GM23338 (cell line): ENCODE results near the gene PTPRC. TPM values are rescaled to one million over a fixed set of nuclear protein-coding genes. Genes with fewer than 3 reads are reported as not detected.

Source experiments
- ATAC-seq: fragments of 200-7000 bp; cut with Tn5 transposase; 3 replicates; pipeline ENCODE4 v1.9.1; 2020
- DNase-seq: peaks from one replicate; pipeline ENCODE4 v3.0.0-alpha.2; 2015; ENCODE audit warnings: low spot score
- H2AFZ ChIP-seq: fragments of 200-600 bp; sonication (generic); 2 replicates; pipeline ENCODE4 v1.8.0; 2016; ENCODE audit warnings: antibody characterized with exemption, mild to moderate bottlenecking, moderate library complexity
- H3F3A ChIP-seq: fragments of 200-600 bp; sonication (generic); replicated peaks from 2 replicates; pipeline ENCODE4 v1.8.0; 2017; ENCODE audit warnings: antibody characterized with exemption, mixed run types, low read depth
- H3K27ac ChIP-seq: fragments of 200-600 bp; sonication (generic); 2 replicates; pipeline ENCODE4 v1.6.1; 2016; ENCODE audit warnings: low read depth
- H3K27me3 ChIP-seq: fragments of 200-600 bp; sonication (generic); 2 replicates; pipeline ENCODE4 v1.8.0; 2016; ENCODE audit warnings: mild to moderate bottlenecking, mixed run types, moderate library complexity; ENCODE audit not compliant: insufficient read depth
- H3K36me3 ChIP-seq: fragments of 200-600 bp; sonication (generic); 2 replicates; pipeline ENCODE4 v1.8.0; 2016; ENCODE audit warnings: mild to moderate bottlenecking; ENCODE audit not compliant: insufficient read depth
- H3K4me1 ChIP-seq: fragments of 200-600 bp; sonication (generic); 2 replicates; pipeline ENCODE4 v1.8.0; 2016; ENCODE audit warnings: mild to moderate bottlenecking, moderate library complexity; ENCODE audit not compliant: insufficient read depth
- H3K4me2 ChIP-seq: fragments of 200-600 bp; sonication (generic); 2 replicates; pipeline ENCODE4 v1.7.1; 2017; ENCODE audit warnings: mixed run types
- H3K4me3 ChIP-seq: fragments of 200-600 bp; sonication (generic); 2 replicates; pipeline ENCODE4 v1.6.1; 2016; ENCODE audit warnings: mixed run types
- H3K79me2 ChIP-seq: fragments of 200-600 bp; sonication (generic); replicated peaks from 2 replicates; pipeline ENCODE4 v1.8.0; 2017; ENCODE audit warnings: mild to moderate bottlenecking; ENCODE audit not compliant: insufficient read depth
- H3K9me2 ChIP-seq: fragments of 200-600 bp; sonication (generic); 2 replicates; pipeline ENCODE4 v1.8.0; 2017; ENCODE audit not compliant: insufficient read depth
- H4K20me1 ChIP-seq: fragments of 200-600 bp; sonication (generic); replicated peaks from 2 replicates; pipeline ENCODE4 v1.8.0; 2017; ENCODE audit warnings: mild to moderate bottlenecking; ENCODE audit not compliant: insufficient read depth
- H3K27ac Mint-ChIP-seq: 2 replicates; pipeline ENCODE4 v1.8.0; 2020; ENCODE audit warnings: inconsistent platforms, mild to moderate bottlenecking, moderate library complexity, mixed read lengths
- H3K27me3 Mint-ChIP-seq: 3 replicates; pipeline ENCODE4 v1.8.0; 2022; ENCODE audit warnings: low read depth, mild to moderate bottlenecking, moderate library complexity, mixed read lengths, inconsistent platforms; ENCODE audit not compliant: insufficient read depth, poor library complexity
- H3K36me3 Mint-ChIP-seq: 3 replicates; pipeline ENCODE4 v1.8.0; 2021; ENCODE audit warnings: low read depth, mild to moderate bottlenecking, inconsistent platforms, moderate library complexity, mixed read lengths
- H3K4me1 Mint-ChIP-seq: 3 replicates; pipeline ENCODE4 v1.8.0; 2020; ENCODE audit warnings: mild to moderate bottlenecking, inconsistent platforms, mixed read lengths
- H3K4me3 Mint-ChIP-seq: 3 replicates; pipeline ENCODE4 v1.8.0; 2021; ENCODE audit warnings: moderate library complexity, mild to moderate bottlenecking, inconsistent platforms, mixed read lengths
- H3K9me3 Mint-ChIP-seq: 3 replicates; pipeline ENCODE4 v1.8.0; 2020; ENCODE audit warnings: moderate library complexity, mild to moderate bottlenecking, inconsistent platforms, mixed read lengths
- CREB1 ChIP-seq: fragments of 250-450 bp; sonication (Bioruptor Pico); IDR thresholded peaks from 2 replicates; pipeline ENCODE4 v1.5.0; 2020; ENCODE audit warnings: low read depth, mild to moderate bottlenecking, moderate library complexity
- EZH2 ChIP-seq: fragments of 200-600 bp; sonication (generic); IDR thresholded peaks from one replicate; pipeline ENCODE4 v1.8.0; 2017; ENCODE audit warnings: antibody characterized with exemption, mild to moderate bottlenecking, low read depth; ENCODE audit not compliant: unreplicated experiment
- EZH2phosphoT487 ChIP-seq: fragments of 200-600 bp; sonication (generic); IDR thresholded peaks from one replicate; pipeline ENCODE4 v1.8.1; 2018; ENCODE audit warnings: antibody characterized with exemption; ENCODE audit not compliant: unreplicated experiment
- JUNB ChIP-seq: IDR thresholded peaks from one replicate; pipeline ENCODE4 v1.6.1; 2016; ENCODE audit warnings: antibody characterized with exemption; ENCODE audit not compliant: unreplicated experiment
- NANOG ChIP-seq: IDR thresholded peaks from 2 replicates; pipeline ENCODE4 v1.6.1; 2016; ENCODE audit warnings: antibody characterized with exemption, borderline replicate concordance
- POLR2AphosphoS5 ChIP-seq: IDR thresholded peaks from 2 replicates; pipeline ENCODE4 v1.6.1; 2016; ENCODE audit warnings: antibody characterized with exemption, low read depth
- STAT1 ChIP-seq: IDR thresholded peaks from one replicate; pipeline ENCODE4 v1.6.1; 2016; ENCODE audit warnings: antibody characterized with exemption; ENCODE audit not compliant: unreplicated experiment
- ZNF114 ChIP-seq: fragments of 250-450 bp; sonication (Bioruptor Pico); IDR thresholded peaks from 2 replicates; pipeline ENCODE4 v1.5.0; 2020; ENCODE audit warnings: mild to moderate bottlenecking, moderate library complexity
- ZNF331 ChIP-seq: fragments of 250-450 bp; sonication (Bioruptor Pico); IDR thresholded peaks from 2 replicates; pipeline ENCODE4 v1.5.0; 2020; ENCODE audit warnings: low read depth, mild to moderate bottlenecking, moderate library complexity
- ZNF462 ChIP-seq: fragments of 250-450 bp; sonication (Bioruptor Pico); IDR thresholded peaks from 2 replicates; pipeline ENCODE4 v1.5.0; 2020; ENCODE audit warnings: mild to moderate bottlenecking, moderate library complexity
- polyA plus RNA-seq: library from polyadenylated mRNA; unstranded; fragments of >200 nt; fragmentation: Nextera tagmentation; extraction: Ambion mirVana; gene quantifications from 2 replicates; pipeline ENCODE4 v1.2.1, GENCODE V29; 2016
- total RNA-seq: library from RNA; depleted of rRNA; stranded (reverse); fragments of >200 nt; shearing (Covaris generic); gene quantifications from 2 replicates; pipeline ENCODE4 v1.2.3, GENCODE V29; 2014
- TF ChIP-seq, protein P1 (sequence below): IDR thresholded peaks from one replicate; pipeline ENCODE4 v1.6.1; 2018; ENCODE audit warnings: antibody characterized with exemption; ENCODE audit not compliant: unreplicated experiment
- TF ChIP-seq, protein P2 (sequence below), 2 experiments: fragments of 200-600 bp in 1 of 2; sonication (generic) in 1 of 2; conservative IDR thresholded peaks; 2 replicates each; pipeline versions ENCODE4 v1.5.1 to v1.6.1; 2016 to 2017; ENCODE audit warnings: antibody characterized with exemption in 2 of 2, low read depth in 2 of 2, mild to moderate bottlenecking in 2 of 2, moderate library complexity in 1 of 2
- TF ChIP-seq, protein P3 (sequence below): IDR thresholded peaks from 2 replicates; pipeline ENCODE4 v1.6.1; 2016; ENCODE audit warnings: antibody characterized with exemption

The PTPRC gene
- total and polyA plus RNA-seq, 2 experiments from 2014 or later, result 0.10 to 0.52 TPM

- H3K27me3 ChIP-seq, result no peaks in the 10 kb centered on the region
- H3K27ac ChIP-seq, result no peak overlapping the region
- no peaks in the 10 kb centered on the region for H3K36me3 Mint-ChIP-seq
- H3K9me2 ChIP-seq, result no peaks in the 10 kb centered on the region
- ATAC-seq (no peak), DNase-seq (no peak)
- no peak overlapping the region for H3K4me3 ChIP-seq
- no peaks in the 10 kb centered on the region for H3K36me3 ChIP-seq
- TF ChIP-seq EZH2 (no peak), EZH2phosphoT487 (no peak), ZNF462 (CRISPR knock-in tag) (no peak), JUNB (no peak), ZNF331 (no peak), POLR2AphosphoS5 (no peak), ZNF114 (CRISPR knock-in tag) (no peak), NANOG (no peak), CREB1 (CRISPR knock-in tag) (no peak), STAT1 (no peak)
- TF ChIP-seq, protein P1, sequence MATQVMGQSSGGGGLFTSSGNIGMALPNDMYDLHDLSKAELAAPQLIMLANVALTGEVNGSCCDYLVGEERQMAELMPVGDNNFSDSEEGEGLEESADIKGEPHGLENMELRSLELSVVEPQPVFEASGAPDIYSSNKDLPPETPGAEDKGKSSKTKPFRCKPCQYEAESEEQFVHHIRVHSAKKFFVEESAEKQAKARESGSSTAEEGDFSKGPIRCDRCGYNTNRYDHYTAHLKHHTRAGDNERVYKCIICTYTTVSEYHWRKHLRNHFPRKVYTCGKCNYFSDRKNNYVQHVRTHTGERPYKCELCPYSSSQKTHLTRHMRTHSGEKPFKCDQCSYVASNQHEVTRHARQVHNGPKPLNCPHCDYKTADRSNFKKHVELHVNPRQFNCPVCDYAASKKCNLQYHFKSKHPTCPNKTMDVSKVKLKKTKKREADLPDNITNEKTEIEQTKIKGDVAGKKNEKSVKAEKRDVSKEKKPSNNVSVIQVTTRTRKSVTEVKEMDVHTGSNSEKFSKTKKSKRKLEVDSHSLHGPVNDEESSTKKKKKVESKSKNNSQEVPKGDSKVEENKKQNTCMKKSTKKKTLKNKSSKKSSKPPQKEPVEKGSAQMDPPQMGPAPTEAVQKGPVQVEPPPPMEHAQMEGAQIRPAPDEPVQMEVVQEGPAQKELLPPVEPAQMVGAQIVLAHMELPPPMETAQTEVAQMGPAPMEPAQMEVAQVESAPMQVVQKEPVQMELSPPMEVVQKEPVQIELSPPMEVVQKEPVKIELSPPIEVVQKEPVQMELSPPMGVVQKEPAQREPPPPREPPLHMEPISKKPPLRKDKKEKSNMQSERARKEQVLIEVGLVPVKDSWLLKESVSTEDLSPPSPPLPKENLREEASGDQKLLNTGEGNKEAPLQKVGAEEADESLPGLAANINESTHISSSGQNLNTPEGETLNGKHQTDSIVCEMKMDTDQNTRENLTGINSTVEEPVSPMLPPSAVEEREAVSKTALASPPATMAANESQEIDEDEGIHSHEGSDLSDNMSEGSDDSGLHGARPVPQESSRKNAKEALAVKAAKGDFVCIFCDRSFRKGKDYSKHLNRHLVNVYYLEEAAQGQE, result no peak
- TF ChIP-seq, protein P2, sequence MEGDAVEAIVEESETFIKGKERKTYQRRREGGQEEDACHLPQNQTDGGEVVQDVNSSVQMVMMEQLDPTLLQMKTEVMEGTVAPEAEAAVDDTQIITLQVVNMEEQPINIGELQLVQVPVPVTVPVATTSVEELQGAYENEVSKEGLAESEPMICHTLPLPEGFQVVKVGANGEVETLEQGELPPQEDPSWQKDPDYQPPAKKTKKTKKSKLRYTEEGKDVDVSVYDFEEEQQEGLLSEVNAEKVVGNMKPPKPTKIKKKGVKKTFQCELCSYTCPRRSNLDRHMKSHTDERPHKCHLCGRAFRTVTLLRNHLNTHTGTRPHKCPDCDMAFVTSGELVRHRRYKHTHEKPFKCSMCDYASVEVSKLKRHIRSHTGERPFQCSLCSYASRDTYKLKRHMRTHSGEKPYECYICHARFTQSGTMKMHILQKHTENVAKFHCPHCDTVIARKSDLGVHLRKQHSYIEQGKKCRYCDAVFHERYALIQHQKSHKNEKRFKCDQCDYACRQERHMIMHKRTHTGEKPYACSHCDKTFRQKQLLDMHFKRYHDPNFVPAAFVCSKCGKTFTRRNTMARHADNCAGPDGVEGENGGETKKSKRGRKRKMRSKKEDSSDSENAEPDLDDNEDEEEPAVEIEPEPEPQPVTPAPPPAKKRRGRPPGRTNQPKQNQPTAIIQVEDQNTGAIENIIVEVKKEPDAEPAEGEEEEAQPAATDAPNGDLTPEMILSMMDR (conservative IDR thresholded peaks at IDR 0.05; ENCODE audit: low read depth in 2 of 2), result no peak
- TF ChIP-seq, protein P3, sequence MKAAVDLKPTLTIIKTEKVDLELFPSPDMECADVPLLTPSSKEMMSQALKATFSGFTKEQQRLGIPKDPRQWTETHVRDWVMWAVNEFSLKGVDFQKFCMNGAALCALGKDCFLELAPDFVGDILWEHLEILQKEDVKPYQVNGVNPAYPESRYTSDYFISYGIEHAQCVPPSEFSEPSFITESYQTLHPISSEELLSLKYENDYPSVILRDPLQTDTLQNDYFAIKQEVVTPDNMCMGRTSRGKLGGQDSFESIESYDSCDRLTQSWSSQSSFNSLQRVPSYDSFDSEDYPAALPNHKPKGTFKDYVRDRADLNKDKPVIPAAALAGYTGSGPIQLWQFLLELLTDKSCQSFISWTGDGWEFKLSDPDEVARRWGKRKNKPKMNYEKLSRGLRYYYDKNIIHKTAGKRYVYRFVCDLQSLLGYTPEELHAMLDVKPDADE, result no peak
- peak overlapping the region; percentile 23; the same call in 1 of the 2 replicates for H3K27ac Mint-ChIP-seq
- H3K4me1 ChIP-seq, result peaks cover 5% of the 10 kb centered on the region
- no peaks in the 10 kb centered on the region for H4K20me1 ChIP-seq
- H3F3A ChIP-seq, result no peaks in the 10 kb centered on the region
- H3K4me3 Mint-ChIP-seq, result no peak overlapping the region
- H3K9me3 Mint-ChIP-seq, result no peaks in the 10 kb centered on the region
- H3K79me2 ChIP-seq, result no peaks in the 10 kb centered on the region
- H3K27me3 Mint-ChIP-seq, result no peaks in the 10 kb centered on the region
- H2AFZ ChIP-seq, result no peak overlapping the region
- H3K4me2 ChIP-seq, result no peak overlapping the region
- H3K4me1 Mint-ChIP-seq, result peaks cover 10% of the 10 kb centered on the region
Observed at GRCh38 chr1:198682850-198683249, 44.0 kb downstream of the PTPRC start.
